HCT116 (cell line): Measurements from ENCODE around the gene CCM2L.

Experiments used
- CEBPB ChIP-seq: IDR thresholded peaks from 2 replicates; pipeline ENCODE4 v1.6.1; 2012; ENCODE audit warnings: low read depth
- CTCF ChIP-seq, 3 experiments: fragments of 200-600 bp in 1 of 3; sonication (generic) in 1 of 3; IDR thresholded peaks in 2 of 3; conservative IDR thresholded peaks in 1 of 3; 2 replicates each; pipeline ENCODE4 v1.5.1; 2012 to 2017; ENCODE audit warnings: low read depth in 2 of 3, low read length in 2 of 3, antibody characterized with exemption in 1 of 3, borderline replicate concordance in 1 of 3, control low read depth in 1 of 3, mild to moderate bottlenecking in 1 of 3, mixed read lengths in 1 of 3, mixed run types in 1 of 3, moderate library complexity in 1 of 3; ENCODE audit not compliant: insufficient read depth in 1 of 3
- EGR1 ChIP-seq: IDR thresholded peaks from 2 replicates; pipeline ENCODE4 v1.6.1; 2012; ENCODE audit warnings: low read depth
- ELF1 ChIP-seq: IDR thresholded peaks from 2 replicates; pipeline ENCODE4 v1.6.1; 2012; ENCODE audit warnings: low read depth, borderline replicate concordance
- EZH2 ChIP-seq: fragments of 200-600 bp; sonication (generic); IDR thresholded peaks from 2 replicates; pipeline ENCODE4 v1.6.1; 2017; ENCODE audit warnings: antibody characterized with exemption, mixed run types
- FOSL1 ChIP-seq: IDR thresholded peaks from 2 replicates; pipeline ENCODE4 v1.6.1; 2012; ENCODE audit warnings: low read depth
- JUND ChIP-seq: IDR thresholded peaks from 2 replicates; pipeline ENCODE4 v1.6.1; 2012
- MAX ChIP-seq: IDR thresholded peaks from 2 replicates; pipeline ENCODE4 v1.6.1; 2012
- POLR2A ChIP-seq: IDR thresholded peaks from 2 replicates; pipeline ENCODE4 v1.7.0; 2011; ENCODE audit warnings: borderline replicate concordance; ENCODE audit not compliant: insufficient read depth, insufficient read length; ENCODE audit errors: extremely low read depth
- POLR2AphosphoS5 ChIP-seq: IDR thresholded peaks from 2 replicates; pipeline ENCODE4 v1.6.1; 2011; ENCODE audit warnings: mild to moderate bottlenecking, low read depth, low read length, moderate library complexity
- REST ChIP-seq: IDR thresholded peaks from 2 replicates; pipeline ENCODE4 v1.6.1; 2012; ENCODE audit warnings: low read depth
- SIN3A ChIP-seq: IDR thresholded peaks from 2 replicates; pipeline ENCODE4 v1.6.1; 2012; ENCODE audit warnings: low read depth
- YY1 ChIP-seq: IDR thresholded peaks from 2 replicates; pipeline ENCODE4 v1.6.1; 2011; ENCODE audit warnings: low read length, low read depth, moderate library complexity, mild to moderate bottlenecking; ENCODE audit not compliant: insufficient replicate concordance; ENCODE audit errors: extremely low read depth
- ZFX ChIP-seq: fragments of 450-650 bp; IDR thresholded peaks from 2 replicates; pipeline ENCODE4 v1.6.1; 2017

GRCh38 chr20:31975874-31976273, 34.4 kb upstream of the CCM2L start:
- no peak for TF ChIP-seq POLR2A
- no peak for TF ChIP-seq FOSL1
- TF ChIP-seq YY1 = no peak
- no peak for TF ChIP-seq JUND
- no peak for TF ChIP-seq CTCF (IDR thresholded peaks at IDR 0.05 in 2 of 3, conservative IDR thresholded peaks at IDR 0.05 in 1 of 3; ENCODE audit: borderline replicate concordance in 1 of 3, insufficient read depth in 1 of 3, low read depth in 2 of 3, low read length in 2 of 3)
- no peak for TF ChIP-seq POLR2AphosphoS5
- TF ChIP-seq MAX = no peak
- no peak for TF ChIP-seq REST
- TF ChIP-seq EGR1 = no peak
- no peak for TF ChIP-seq EZH2
- no peak for TF ChIP-seq ELF1
- TF ChIP-seq SIN3A = no peak
- TF ChIP-seq CEBPB = no peak
- no peak for TF ChIP-seq ZFX
